ENCODE results near the gene NEGR1.

Gene NEGR1

DNA sequence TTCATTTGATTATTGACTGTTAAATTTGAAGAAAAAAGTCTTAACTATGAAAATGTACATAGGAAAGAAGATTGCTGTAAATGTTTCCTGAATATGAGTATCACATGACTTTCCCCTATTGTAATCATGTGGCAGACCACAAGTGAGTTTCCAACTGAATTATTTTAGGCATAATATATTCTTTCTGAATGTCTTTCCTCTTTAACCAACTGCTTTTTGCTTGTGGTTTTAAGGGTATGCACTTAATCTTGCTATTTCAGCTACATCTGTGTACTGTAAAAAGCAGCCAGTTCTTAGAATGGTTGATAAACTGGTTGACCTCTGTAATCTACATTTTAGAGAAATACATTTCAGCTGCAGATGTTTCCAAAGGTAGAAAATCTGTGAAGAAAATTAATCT, 400.7 kb downstream of the NEGR1 start:
- DNase-seq (ENCODE audit: extremely low read depth, low read depth) = no peak
- TF ChIP-seq, protein P1, sequence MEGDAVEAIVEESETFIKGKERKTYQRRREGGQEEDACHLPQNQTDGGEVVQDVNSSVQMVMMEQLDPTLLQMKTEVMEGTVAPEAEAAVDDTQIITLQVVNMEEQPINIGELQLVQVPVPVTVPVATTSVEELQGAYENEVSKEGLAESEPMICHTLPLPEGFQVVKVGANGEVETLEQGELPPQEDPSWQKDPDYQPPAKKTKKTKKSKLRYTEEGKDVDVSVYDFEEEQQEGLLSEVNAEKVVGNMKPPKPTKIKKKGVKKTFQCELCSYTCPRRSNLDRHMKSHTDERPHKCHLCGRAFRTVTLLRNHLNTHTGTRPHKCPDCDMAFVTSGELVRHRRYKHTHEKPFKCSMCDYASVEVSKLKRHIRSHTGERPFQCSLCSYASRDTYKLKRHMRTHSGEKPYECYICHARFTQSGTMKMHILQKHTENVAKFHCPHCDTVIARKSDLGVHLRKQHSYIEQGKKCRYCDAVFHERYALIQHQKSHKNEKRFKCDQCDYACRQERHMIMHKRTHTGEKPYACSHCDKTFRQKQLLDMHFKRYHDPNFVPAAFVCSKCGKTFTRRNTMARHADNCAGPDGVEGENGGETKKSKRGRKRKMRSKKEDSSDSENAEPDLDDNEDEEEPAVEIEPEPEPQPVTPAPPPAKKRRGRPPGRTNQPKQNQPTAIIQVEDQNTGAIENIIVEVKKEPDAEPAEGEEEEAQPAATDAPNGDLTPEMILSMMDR (IDR thresholded peaks at IDR 0.05; ENCODE audit: low read depth, low read length) = no peak

DNA sequence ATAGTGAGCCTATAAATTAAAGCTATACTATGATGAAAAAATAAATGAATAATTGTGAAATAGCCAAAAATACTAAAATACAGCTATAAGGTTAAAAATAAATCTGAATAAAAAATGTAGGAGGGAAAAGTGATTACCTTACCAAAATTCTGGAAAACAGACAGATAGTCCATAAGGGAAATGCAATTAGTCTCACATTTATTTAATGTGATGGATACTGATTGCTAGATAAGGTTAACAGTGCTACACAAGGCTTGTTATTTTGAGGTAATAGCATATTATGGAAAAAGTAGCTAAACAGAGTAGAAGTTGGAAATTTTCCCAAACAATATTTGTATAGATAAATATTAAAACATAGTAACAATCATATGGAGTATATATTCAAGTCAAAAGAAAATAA, 413.0 kb downstream of the NEGR1 start:
- TF ChIP-seq, protein P1 (IDR thresholded peaks at IDR 0.05; ENCODE audit: low read depth, low read length) = no peak
- DNase-seq (ENCODE audit: extremely low read depth, low read depth) = no peak

DNA sequence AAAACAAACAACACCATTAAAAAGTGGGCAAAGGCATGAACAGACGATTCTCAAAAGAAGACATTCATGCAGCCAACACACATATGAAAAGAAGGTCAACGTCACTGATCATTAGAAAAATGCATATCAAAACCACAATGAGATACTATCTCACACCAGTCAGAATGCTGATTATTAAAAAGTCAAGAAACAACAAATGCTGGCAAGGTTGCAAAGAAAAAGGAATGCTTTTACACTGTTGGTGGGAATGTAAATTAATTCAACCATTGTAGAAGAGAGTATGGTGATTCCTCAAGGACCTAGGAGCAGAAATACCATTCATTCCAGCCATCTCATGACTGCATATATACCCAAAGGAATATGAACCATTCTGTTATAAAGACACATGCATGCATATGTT, 419.6 kb downstream of the NEGR1 start:
- no peak for DNase-seq (ENCODE audit: extremely low read depth, low read depth)

DNA sequence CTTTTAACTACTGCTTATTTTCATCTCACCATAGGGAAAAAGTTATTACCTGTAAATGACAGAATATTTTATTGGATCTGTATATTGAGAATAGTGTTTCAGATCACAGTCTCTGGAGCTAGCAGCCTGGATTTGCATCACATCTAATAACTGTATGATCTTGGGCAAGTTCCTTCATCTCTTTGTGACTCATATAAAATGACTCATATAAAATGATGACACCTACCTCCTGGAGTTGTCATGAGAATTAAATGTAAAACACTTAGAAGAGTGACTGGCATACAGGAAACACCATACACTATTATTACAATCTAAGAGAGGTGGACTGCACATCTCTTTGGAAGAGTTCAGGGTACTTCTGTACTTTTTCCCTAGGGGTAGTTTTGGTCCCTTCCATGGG, 421.3 kb downstream of the NEGR1 start:
- no peak for DNase-seq (ENCODE audit: extremely low read depth, low read depth)
- TF ChIP-seq, protein P1 (IDR thresholded peaks at IDR 0.05; ENCODE audit: low read depth, low read length) = no peak

More for the DNA sequence above, 419.6 kb downstream of the NEGR1 start:
- TF ChIP-seq, protein P1 (IDR thresholded peaks at IDR 0.05; ENCODE audit: low read depth, low read length) = no peak

DNA sequence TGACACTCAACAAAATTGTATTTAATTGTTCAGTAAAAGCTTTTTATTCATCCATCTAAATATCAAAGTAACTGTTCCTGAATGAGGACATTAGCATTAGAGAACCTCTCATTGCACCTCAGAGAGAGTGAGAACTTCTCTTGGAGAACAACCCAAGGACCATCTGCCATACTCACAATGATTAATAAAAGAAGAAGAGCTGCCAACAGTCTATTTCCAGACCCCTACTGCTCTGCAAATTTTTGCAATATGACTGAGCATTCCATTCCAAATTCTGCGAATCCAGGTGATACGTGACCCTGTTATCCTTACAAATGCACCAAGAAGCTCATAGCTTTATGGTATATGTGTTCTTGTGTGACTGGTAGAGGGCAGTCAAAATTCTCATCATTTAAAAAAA, 422.5 kb downstream of the NEGR1 start:
- TF ChIP-seq, protein P1 (IDR thresholded peaks at IDR 0.05; ENCODE audit: low read depth, low read length) = no peak
- DNase-seq (ENCODE audit: extremely low read depth, low read depth) = no peak

DNA sequence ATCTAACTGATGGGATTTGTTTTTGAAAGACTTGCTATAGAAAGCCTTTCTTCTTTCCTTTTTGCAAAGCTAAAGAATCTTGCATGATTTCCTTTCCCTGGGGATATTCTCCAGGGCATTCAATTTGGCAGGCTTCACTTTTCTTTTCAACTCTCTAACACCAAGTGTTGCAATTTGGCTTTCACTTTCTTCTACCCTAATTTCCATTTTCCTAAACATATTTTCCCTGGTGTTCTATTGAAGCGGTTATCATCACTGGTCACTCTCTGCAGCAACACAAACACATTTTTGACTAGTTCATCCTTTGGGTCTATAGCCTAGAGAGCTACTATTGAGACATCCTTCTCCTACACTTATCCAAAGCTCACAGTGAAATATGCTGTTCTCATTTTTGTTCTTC, 424.5 kb downstream of the NEGR1 start:
- DNase-seq (ENCODE audit: extremely low read depth, low read depth) = no peak
- TF ChIP-seq, protein P1 (IDR thresholded peaks at IDR 0.05; ENCODE audit: low read depth, low read length) = no peak

DNA sequence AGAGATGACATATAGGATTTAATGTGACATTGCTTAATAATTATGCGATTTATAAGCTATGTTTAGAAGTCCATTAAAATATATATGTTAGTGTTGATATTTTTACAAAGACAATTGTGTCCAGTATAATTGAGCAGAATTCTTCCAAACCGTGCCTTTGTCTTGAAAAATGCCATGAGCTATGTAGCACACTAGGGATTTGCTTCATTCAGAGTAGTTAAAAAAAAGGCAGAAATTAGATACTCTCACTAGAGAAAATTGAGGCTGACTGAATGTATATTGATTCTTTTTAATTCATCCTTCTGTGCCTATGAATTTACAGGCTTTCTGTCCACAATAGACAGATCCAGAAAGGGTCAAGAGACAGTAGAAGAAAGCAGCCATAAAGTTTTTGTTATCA, 429.0 kb downstream of the NEGR1 start:
- TF ChIP-seq, protein P1 (IDR thresholded peaks at IDR 0.05; ENCODE audit: low read depth, low read length) = no peak
- DNase-seq (ENCODE audit: extremely low read depth, low read depth) = no peak
